SK-N-SH (cell line): ENCODE data around the gene OR51L1.
A peak's percentile ranks its signal among the peaks of the same experiment; 100 is the strongest.

Source experiments
- CTCF ChIP-seq: fragments of 200-600 bp; sonication (generic); IDR thresholded peaks from 2 replicates; pipeline ENCODE4 v1.6.1; 2017; ENCODE audit warnings: antibody characterized with exemption, mild to moderate bottlenecking, moderate library complexity
- ELF1 ChIP-seq: IDR thresholded peaks from 2 replicates; pipeline ENCODE4 v1.4.0; 2012
- EP300 ChIP-seq, 2 experiments: IDR thresholded peaks; 2 replicates each; pipeline versions ENCODE4 v1.4.0 to v1.6.1; 2012; ENCODE audit warnings: borderline replicate concordance in 1 of 2, low read depth in 1 of 2, low read length in 1 of 2
- GATA2 ChIP-seq: sonication (generic); formaldehyde crosslinking; IDR thresholded peaks from 2 replicates; pipeline ENCODE4 v1.5.0; 2020; ENCODE audit warnings: mild to moderate bottlenecking, missing genetic modification reagents
- POLR2AphosphoS5 ChIP-seq: IDR thresholded peaks from 2 replicates; pipeline ENCODE4 v1.6.1; 2012; ENCODE audit warnings: low read depth, low read length
- REST ChIP-seq: IDR thresholded peaks from 2 replicates; pipeline ENCODE4 v1.6.1; 2012; ENCODE audit warnings: mild to moderate bottlenecking, low read depth, low read length, moderate library complexity
- SMC3 ChIP-seq: IDR thresholded peaks from 2 replicates; pipeline ENCODE4 v1.6.1; 2012; ENCODE audit warnings: low read depth, low read length, improper control_type of control experiment
- YY1 ChIP-seq: IDR thresholded peaks from 2 replicates; pipeline ENCODE4 v1.4.0; 2012; ENCODE audit warnings: low read depth, mild to moderate bottlenecking

- TF ChIP-seq YY1 (no peak), CTCF (peak; percentile 71), SMC3 (peak; percentile 62), ELF1 (no peak), REST (no peak), GATA2 (CRISPR knock-in tag) (no peak), POLR2AphosphoS5 (no peak), EP300 (IDR thresholded peaks at IDR 0.05; ENCODE audit: borderline replicate concordance in 1 of 2, low read depth in 1 of 2, low read length in 1 of 2) (no peak)
Observed at GRCh38 chr11:5004424-5005274, 10.0 kb downstream of the OR51L1 start.
